HG03521 (cell line): ENCODE results near the gene DBT.
"Not testable (repeated sequence)": the region's sequence is repeated elsewhere in the genome, so short reads cannot be mapped to it uniquely, and the experiment has no call there.

Experiments used
- ATAC-seq: cut with Tn5 transposase; IDR thresholded peaks from one replicate; pipeline ENCODE4 v1.9.1; 2021; ENCODE audit warnings: mild to moderate bottlenecking, moderate library complexity; ENCODE audit not compliant: unreplicated experiment

DBT gene

DNA sequence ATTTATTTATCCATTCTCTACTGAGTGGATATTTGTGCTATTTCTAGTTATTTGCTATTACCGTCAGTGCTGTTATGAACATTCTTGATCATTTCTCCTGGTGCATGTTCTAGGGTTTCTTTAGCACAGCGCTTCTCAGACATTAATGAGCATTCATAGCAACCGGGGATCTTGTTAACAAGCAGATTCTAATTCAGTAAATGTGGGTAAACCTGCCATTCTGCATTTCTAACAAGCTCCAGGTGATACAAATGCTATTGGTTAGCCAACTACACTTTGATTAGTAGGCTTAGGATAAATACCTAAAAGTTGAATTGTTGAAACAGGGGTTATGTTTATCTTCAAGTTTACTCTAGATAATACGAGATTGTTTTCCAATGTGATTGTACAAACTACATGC, 3.3 kb upstream of the DBT start:
- no peak for ATAC-seq

DNA sequence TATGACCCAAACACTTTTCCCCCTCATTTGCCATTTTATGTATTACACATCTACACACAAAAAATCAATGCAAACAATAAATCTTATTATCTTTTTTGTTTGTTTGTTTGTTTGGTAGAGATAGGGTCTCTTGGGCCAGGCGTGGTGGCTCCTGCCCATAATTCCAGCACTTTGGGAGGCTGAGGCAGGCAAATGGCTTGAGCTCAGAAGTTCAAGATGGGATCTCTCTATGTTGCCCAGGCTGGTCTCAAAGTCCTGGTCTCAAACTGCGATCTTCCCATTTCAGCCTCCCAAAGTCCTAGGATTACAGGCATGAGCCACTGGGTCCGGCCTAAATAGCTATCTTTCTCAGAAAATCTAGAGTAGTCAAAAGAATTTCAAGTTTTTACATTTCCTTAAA, 1.2 kb upstream of the DBT start:
- ATAC-seq: no peak

DNA sequence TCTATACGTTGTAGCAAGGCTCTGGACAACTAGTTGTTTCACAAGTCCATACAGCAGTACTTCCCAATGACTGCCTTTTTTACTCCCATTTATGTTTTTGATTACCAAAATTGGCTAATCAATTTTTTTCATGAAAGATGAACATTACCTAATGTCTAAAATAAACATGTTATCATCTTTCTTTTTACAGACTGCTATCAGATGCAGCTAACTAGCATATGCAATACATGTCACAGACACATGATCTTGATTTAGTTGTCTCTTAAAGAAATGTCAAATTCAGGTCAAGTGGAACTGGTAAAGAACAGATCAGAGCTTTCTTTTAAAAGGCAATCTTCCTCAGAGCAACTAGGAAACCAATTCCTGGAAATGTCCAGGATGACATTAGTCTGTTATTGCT, 630 bp upstream of the DBT start:
- no peak for ATAC-seq

DNA sequence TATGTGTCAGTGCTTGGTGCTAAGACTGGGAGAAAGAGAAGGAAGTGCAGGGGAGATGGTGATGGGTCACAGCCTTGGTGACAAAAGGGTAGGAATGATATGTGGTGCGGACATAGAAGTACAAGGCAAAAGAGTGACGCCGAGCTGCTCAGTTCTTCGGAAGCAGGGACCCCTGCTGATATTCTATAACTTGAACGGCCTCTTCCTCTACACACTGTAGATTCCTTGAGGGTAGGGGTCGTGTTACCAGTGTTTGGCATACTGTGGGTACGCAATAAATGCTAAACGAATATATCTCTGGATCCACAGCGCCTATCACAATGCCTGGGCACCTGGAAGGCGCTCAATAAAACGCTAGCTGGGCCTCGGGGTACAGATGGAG, 488 bp downstream of the DBT start:
- ATAC-seq: no peak

DNA sequence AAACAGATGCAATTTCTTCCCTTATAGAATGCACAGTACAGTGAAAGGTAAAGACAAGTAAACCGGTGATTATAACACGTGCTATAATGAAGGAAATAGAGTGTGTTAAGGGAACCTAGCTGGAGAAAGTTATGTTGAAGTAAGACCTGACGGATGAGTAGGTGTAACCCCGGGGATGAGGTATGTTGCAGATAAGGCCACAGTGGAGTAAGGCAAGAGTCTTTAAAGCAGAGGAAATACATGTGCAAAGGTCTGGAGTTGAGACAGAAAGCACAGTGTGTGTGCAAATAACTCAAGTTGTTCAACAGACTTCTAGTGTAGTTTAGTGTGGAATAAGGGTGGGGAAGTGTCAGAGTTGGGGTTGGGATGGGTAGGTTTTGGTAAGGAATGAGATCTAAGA, 2.9 kb downstream of the DBT start:
- ATAC-seq: no peak

DNA sequence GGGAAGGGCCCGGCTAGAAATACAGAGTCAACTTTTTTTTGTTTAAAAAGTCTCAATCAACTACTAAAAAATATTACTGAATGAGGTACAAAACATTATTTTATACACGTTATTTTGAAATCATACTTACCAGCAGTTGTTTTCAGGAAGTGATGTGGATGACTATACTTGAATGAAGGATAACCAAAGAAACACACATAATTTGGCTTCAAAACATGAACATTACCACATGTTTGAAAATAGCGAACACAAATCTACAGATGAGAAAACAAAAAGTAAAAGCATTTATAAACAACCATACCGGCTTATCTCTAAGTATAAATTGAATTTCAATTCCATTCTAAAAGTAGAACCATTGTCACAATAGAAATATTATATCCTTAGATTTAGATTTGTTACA, 9.0 kb downstream of the DBT start:
- ATAC-seq: no peak

DNA sequence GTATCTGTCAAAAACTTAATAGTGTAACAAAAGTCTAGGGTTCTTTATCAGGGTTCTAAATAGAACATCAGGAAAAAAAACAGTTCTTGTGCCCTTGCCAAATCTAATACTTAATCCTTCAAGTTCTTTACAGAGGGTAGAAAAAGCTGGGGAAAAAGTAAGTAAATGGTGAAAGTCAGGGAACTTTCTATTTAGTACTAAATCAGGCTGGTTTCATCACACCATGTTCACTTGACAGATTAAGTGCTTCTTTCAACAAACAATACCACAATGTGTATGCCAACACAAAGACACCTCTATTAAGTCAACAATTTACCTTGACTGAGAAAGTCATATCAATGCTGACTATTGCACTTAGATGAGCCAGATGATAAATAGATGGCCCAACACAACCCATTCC, 9.7 kb downstream of the DBT start:
- no peak for ATAC-seq

DNA sequence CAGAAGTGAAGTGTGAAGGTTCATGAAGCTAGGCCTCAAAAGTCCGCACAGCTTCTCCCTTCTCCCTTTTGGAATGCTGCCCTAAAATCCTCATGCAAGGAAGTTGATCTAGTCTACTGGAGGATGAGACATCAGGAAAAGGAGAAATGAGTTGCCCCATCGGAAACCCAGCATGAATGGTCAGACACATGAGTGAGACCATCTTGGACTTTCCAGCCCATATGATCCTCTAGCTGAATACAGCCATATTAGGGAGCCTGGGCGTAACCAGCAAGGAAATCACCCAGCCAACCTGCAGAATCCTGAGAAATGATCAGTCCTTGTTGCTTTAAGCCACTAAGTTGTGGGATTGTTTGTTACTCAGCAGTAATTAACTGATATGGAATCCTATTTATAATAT, 12.5 kb downstream of the DBT start:
- no peak for ATAC-seq

DNA sequence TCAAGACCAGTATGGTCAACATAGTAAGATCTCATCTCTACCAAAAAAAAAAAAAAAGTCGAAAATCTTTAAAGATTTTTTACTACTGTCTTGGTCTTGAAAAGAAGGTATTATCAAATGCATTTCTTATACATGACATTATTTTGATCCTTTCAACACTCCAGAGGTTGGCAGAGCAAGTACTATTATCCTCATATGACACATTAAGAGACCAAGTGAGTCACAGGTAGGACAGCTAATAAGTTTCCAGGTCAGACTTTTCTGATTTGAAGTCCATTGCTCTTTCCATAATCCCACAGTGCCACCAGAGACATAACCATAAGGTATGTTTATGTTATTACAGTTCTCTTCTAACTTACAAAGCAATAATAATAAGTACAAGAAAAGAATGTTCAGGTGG, 15.2 kb downstream of the DBT start:
- no peak for ATAC-seq

DNA sequence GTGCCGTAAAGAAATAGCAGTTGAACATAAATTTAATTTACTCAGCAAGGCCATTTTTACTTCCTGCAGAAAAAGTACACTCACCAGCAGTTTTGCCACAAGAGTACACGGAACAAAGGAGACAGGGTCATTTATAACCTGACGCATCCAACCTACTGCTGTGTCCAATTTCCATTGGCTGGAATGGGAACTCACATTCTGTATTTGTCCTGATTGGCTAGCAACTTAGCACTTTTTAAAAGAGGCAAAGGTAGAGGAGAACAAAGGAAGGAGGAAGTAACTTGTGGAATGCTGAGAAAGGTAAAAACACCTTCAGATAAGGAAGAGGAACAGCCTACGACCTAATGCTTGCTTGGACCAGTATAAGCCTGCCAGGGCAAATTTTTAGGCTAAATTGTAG, 16.1 kb downstream of the DBT start:
- not testable (repeated sequence) for ATAC-seq

DNA sequence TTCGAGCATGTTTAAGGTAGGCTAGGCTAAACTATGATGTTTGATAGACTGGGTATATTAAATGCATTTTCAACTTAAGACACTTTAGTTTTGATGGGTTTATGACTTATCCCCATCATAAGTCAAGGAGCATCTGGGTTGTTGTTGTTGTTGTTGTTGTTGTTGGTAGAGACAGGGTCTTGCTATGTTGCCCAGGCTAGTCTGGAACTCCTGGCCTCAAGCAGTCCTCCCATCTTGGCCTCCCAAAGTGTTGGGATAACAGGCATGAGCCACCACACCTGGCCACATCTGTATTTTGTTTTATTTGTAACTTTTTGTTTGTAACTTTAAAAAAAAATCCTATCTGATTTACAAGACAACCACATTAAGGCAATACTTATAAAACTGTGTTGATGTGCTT, 17.5 kb downstream of the DBT start:
- ATAC-seq: no peak

DNA sequence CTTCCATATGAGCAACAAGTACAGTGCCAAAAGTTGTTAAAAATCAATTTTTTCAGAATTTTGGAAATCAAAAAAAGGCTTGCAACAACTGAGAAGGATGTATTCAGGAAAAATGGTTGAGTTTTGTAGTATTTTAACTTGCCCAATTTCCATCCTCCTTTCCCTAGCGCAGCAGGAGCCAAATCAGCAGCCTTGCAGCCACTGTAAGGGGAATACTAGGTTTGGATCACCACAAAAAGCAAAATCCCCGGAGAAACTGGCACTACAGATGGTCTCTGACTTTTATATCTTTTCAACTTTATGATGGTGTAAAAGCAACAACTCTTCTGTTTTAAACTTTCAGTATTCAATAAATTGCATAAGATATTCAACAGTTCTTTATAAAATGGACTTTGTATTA, 17.9 kb downstream of the DBT start:
- no peak for ATAC-seq

DNA sequence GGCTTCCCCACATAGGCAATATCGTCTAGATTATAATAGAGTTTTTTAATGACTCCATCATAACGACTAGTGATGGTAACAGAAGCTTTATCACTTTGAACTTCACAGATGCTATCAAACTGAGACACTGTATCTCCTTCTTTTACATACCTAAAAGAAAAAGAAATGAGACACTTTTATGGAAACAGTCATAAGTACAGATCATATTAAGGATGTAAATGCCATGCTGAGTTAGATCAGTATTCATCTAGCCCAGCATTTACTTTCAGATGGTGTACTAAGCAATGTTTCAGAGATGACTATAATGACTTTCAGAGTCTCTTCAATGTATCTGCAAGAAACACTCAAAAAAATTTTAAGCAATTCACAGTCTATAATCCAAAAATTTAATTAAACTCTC, 18.9 kb downstream of the DBT start:
- no peak for ATAC-seq

DNA sequence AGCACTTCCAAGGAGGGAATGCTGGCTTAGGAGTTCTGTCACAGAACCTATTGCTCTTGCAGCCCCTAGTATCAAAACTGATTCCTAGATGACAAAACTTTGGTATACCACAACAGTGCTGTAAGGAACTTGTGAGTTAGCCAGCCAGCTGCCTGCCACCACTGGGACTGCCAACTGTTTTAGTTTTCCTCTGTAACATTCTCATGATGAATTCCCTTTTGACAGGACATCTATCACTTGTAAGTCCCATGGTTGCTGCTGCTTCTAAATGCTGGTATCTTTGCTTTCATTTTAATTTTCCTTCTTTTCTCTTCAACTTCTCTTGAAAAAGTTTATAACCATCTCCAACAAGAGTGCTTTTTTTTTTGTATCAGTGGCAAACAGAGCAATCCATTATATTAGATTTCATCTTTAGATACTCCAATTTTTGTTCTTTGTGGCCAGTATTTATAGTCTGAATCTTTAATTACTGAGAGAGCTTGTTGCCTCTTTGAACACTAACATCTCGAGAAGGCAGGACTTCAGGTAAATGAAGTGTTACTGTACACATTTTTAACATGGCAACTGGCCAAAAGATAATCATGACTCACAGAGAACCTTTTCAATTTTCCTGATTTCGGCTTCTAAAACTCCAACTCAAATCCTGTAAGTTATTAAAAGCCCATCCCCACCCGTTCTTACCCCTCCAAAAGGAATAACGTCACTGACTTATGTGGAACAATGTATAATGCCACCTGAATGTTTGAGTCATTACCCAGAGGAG, 19.8 kb downstream of the DBT start:
- no peak for ATAC-seq

DNA sequence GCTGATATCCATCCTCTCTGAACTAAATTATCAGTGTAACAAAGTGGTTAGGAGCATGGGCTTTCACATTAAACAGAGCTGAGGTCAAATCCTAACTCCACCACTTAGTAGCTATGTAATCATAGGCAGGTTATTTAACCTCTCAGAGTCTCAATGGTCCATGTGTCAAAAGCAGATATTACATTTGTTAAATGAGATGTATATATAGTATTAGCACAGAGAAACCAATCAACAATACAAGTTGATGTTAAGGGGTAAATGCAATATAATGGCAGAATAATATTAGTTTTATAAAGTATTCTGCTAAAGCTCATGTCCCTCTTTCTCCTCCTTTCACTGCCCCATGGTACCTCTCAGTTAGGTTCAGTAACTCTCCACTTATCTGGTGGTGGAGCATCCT, 27.2 kb downstream of the DBT start:
- no peak for ATAC-seq

DNA sequence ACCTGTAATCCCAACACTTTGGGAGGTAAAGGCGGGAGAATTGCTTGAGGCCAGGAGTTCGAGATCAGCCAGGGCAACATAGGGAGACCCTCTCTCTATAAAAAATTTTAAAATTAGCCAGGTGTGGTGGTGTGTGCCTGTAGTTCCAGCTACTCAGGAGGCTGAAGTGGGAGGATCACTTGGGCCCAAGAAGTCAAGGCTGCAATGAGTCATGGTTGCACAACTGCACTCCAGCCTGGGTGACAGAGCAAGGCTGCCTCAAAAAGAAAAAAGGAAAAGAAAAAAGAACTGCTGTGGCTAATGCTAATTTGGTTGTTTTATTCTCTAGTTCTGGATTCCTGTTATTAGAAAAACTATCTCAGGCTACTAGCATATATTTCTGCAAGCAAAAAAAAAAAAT, 29.8 kb downstream of the DBT start:
- ATAC-seq: no peak

DNA sequence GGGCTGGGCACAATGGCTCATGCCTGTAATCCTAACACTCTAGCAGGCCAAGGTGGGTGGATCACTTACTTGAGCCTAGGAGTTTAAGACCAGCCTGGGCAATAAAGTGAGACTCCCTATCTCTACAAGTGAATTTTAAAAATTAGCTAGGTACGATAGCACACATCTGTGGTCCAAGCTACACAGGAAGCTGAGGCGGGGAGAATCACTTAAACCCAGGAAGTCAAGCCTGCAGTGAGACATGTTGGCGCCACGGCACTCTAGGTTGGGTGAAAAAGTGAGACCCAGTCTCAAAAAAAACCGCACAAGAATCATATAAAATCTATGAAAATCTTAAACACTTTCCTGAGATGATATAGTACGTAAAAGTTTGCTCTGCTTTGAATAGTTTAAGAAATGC, 30.2 kb downstream of the DBT start:
- no peak for ATAC-seq

DNA sequence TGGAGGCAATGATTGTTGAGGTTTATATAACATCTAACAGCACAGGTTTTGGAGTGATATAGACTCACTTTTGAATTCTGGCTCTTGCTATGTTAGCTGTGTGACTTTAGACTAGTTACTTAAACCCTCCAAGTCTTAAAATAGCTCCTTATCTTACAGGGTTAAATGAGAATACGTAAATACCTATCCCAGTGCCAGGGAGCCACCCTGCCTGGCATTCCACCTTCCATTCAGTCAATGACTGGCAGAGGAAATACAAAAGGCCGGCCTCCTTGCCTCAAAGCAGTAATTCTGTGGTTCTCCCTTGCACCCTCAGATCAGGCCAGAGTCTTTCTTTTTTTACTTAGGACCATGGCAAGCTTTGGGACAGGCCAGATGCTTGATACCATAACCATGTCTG, 31.8 kb downstream of the DBT start:
- ATAC-seq: no peak

DNA sequence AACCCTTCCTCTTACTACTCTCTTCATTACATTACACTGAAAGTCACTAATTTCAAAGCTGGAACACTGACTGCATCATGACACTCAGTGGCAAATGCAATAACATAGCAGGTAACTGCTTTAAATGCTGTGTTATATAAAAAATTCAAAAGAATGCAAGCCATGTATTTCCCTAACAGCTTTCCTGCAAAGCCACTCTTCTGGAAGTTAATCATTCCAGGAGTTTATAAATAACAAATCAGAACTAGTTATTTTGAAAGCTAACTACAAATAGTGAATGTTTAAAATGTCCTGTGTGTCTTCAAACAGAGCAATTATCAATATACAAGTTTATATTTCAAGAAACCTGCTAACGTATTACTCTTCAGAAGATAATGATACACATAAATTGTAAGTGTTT, 34.5 kb downstream of the DBT start:
- ATAC-seq: no peak

DNA sequence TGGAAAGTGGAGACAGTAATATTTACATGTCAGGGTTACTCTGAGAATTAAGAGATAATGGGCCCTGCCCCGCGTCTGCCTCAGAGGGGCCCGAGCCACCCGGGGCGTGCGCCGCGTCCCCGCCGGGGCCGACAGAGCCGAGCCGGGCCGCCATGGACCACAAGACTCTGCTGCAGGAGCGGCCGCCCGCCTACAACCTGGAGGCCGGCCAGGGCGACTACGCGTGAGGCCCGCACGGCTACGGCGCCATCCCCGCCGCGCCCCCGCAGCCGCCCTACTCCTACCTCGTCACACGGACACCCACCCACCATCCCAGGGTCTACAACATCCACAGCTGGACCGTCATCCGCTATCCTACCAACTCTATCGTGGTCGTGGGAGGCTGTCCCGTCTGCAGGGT, 36.5 kb downstream of the DBT start:
- no peak for ATAC-seq

DNA sequence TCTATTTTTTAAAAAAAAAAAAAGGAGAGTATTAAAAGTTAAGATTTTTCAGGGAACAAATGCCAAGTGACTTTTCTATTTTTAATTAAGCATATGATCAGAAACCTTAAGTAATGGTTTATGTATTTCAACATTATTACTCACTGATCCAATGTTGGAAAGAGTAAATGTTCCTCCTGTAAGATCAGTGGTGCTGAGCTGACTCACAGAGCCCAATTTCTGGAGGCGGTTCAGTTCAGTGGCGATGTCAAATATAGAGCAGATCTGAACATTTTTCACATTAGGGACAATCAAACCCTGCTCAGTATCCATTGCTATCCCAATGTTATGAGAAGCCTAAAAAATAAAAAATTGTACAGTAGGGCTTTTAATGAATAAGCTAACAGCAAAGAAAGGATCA, 43.3 kb downstream of the DBT start:
- no peak for ATAC-seq

DNA sequence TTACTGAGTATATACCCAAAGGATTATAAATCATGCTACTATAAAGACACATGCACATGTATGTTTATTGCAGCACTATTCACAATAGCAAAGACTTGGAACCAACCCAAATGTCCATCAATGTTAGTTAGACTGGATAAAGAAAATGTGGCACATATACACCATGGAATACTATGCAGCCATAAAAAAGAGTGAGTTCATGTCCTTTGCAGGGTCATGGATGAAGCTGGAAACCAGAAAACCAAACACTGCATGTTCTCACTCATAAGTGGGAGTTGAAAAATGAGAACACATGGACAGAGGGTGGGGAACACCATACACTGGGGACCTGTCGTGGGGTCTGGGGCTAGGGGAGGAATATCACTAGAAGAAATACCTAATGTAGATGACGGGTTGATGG, 44.0 kb downstream of the DBT start:
- ATAC-seq: not testable (repeated sequence)

DNA sequence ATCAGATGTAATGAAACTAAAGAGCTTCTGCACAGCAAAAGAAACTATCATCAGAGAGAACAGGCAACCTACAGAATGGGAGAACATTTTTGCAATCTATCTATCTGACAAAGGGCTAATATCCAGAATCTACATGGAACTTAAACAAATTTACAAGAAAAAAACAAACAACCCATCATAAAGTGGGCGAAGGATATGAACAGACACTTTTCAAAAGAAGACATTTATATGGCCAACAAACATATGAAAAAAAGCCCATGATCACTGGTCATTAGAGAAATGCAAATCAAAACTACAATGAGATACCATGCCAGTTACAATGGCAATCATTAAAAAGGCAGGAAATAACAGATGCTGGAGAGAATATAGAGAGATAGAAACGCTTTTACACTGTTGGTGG, 44.5 kb downstream of the DBT start:
- ATAC-seq: not testable (repeated sequence)
